ENCODE measurements around the gene TEKT5.
A peak's percentile ranks its signal among the peaks of the same experiment; 100 is the strongest.
"Not testable (repeated sequence)": the region's sequence is repeated elsewhere in the genome, so short reads cannot be mapped to it uniquely, and the experiment has no call there.

TEKT5 gene

DNA sequence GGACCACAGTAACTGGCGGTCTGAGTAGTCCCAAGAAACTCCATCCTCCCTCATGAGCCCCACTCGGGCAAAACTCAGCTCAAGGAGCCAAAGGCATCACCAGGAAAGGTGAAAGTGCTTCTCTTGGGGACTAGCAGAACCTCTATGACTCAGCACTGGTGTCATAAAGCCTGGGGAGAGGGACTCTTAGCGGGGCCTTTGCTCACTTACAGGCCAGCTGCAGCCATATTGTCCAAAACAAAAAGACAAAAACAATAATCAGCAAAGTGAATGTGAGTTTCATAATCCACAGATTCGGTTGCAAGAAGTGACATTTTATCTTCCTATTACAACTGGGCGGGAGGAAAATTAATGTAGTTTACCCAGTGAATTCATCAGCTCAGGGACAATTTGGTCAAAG is at the start of gene TEKT5:
TEKT5 (minus strand) TSS at position 101 of the 400 bp plus-strand sequence; CDS start at position 44, 57 bp downstream.
- no peak for DNase-seq (ENCODE audit: low read depth)

DNA sequence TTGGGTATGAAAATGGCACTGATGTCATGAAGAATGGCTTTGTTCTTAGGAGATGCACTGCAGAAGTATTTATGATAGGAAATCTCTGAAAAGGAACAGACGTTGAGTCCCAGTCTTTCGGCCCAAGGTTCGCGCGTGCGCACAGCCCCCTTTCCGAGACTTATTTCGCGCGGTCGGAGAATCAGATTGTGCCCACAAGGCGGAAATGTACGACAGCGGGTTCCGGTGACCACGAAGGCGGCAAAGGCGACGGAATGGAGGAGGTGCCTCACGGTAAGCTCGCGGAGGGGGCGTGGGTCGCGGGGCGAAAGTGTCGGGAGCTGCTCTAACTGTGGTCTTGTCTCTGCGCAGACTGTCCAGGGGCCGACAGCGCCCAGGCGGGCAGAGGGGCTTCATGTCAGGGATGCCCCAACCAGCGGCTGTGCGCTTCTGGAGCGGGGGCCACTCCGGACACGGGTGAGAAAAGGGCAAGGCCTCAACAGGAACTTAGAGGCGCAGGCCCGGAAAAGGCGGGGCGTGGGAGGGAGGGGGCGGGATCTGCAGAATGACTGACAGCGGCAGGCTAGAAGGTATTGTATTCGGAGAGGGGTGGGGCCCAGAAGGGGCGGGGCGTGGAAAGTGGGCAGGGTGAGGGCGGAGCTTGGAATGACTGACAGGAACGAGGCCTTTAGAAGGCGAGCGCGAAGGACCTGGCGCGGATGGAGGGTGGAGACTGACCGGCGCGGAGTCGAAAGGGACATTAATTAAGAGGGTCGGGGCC is 49.1 kb upstream of the TEKT5 start, which contains the start of gene NUBP1:
NUBP1 (plus strand) TSS at position 233 of the 760 bp plus-strand sequence; CDS start at position 255, 22 bp downstream.
- peak; percentile 94 for DNase-seq (ENCODE audit: low read depth)

DNA sequence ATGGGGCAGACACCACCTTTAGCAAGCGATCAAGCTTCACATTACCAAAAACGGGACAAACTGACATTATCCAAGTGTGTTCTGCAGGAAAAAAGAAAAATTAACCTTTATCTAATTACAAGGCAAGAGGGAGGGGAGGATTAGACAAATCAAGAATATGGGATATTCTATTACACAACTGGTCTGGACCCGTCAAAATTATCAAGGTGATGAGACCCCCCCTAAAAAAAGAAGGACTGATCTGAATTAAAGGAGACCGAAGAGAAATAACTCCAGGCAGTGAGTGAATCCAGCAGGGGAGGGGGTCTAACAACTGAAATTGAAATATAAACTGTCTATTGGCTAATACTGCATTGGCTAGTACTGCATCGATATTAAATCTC is 48.5 kb upstream of the TEKT5 start:
- no peak for DNase-seq (ENCODE audit: low read depth)

DNA sequence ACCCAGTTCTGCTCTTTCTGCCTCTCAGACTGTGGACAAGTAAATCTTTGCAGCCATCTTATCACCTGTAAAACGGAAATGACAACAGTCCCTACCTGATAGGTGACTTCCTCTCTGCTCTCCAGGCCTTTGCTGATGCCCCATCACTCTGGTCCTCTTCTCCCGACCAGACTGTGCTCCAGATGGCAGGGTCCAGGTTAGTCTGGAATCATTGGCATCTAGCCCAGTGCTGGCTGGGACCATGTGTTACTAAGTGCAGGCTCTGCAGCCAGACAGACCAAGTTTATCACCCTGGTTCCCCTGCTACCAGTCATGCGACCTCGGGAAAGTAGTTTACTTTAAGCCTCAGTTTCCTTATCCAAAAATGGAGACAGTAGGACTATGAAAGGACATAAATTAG is 47.1 kb upstream of the TEKT5 start:
- no peak for DNase-seq (ENCODE audit: low read depth)

DNA sequence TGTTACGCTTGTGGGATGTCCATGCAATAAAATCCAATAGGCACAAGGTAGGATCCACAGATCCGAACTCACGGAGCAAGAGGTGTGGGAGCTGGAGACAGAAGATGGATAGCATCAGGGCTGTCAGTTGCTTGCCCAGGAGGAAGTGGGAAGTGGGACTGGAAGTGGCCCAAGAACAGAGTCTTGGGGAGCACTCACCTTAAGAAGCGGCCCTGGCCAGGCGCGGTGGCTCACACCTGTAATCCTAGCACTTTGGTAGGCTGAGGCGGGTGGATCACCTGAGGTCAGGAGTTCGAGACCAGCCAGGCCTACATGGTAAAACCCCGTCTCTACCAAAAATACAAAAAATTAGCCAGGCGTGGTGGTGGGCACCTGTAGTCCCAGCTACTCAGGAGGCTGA is 46.5 kb upstream of the TEKT5 start:
- not testable (repeated sequence) for DNase-seq (ENCODE audit: low read depth)

DNA sequence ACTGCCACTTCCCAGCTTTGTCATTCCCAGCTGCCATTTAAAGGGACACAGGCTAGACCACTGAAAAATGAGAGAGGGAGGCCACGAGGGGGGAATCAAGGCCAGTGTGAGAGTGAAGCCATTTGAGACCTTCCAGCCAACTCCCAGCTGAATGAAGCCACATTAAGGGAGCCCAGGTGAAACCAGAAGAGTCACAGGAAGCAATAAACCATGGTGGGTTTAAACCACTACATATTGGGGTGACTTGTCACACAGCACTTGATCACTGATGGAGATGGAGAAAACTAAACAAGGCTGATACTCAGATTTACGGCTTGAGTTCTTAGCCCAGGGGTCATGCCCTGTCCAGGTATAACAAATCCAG is 46.1 kb upstream of the TEKT5 start:
- DNase-seq (ENCODE audit: low read depth), result no peak

DNA sequence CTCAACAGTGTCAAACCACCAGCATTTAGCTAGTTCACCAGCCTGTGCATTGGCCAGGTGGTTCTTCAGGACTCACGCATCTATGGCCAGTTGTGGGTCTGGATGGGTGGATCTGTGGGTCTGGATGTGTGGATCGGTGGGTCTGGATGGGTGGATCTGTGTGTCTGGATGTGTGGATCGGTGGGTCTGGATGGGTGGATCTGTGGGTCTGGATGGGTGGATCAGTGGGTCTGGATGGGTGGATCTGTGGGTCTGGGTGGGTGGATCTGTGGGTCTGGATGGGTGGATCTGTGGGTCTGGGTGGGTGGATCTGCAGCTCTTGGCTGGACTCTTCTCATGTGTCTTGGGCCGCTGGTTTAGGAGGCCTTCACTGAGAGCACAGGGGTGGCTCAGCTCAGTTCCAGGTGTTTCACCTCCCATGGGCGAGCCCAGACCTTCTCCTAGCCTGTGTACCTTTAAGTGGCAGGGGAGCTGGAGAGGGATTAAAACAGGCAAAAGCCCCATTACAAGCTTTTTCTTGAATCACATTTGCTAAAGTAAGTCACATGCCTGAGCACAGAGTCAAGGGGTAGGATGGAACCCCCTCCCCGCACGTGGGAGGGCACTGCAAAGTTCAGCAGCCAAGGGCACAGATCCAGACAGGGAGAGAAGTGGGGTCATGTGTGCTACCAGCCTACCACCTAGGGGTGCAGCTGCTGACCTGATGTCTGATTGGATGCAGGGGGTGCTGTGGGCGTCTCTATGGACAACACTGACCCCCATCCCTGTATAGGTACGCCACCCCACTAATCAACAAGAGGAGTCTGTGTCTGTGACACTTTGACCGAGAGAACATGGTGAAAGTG is 45.5 kb upstream of the TEKT5 start:
- no peak for DNase-seq (ENCODE audit: low read depth)

DNA sequence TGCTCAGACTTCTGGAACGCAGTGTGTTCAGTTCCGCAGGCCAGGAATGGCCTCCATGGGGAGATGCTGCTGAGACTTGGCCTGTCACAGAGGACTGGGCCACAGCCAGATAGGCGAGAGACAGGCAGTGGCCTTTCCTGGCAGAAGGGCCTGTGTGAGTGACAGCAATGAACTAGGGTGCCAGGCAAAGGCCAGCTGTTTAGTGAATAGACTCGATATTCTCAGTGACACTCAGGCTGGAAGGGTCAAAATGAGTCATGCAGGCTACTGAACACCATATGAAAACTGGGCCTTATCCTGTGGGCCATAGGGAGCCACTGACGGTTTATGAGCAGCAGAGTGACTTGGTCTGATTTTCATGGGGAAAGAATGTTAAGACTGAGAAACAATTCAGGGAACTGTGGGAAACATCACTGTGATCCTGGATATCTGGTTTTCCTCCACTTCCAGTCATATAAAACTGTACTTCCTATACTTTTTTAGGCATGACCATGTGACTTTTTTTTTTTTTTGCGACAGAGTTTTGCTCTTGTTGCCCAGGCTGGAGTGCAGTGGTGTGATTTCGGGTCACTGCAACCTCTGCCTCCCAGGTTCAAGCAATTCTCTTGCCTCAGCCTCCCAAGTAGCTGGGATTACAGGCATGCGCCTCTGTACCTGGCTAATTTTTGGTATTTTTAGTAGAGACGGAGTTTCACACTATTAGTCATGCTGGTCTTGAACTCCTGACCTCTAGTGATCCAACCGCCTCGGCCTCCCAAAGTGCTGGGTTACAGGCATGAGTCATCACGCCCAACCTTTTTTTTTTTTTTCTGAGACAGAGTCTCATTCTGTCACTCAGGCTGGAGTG is 43.7 kb upstream of the TEKT5 start:
- peak; percentile 88 for DNase-seq (ENCODE audit: low read depth)

DNA sequence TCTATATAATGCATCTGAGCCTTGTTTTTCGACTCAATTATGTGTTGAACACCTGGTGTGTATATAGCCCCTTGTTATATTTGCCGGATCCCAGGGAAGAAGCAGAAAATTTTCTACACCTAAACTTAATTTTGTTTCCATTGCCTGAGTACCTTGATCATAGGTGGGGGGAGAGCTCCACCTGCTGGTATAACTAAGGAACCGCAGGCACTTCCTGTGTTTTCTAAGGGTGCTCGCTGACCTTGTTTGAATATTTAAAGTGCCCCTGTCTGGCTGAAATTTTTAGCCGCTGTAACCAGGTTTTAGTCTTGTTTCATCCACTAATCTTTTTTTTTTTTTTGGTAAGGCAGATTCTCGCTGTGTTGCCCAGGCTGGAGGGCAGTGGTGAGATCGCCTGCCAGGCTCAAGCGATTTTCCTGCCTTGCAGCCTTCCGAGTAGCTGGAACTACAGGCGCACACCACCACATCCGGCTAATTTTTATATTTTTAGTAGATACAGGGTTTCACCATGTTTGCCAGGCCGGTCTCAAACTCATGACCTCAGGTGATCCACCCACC is 42.4 kb upstream of the TEKT5 start:
- peak; percentile 66 for DNase-seq (ENCODE audit: low read depth)

DNA sequence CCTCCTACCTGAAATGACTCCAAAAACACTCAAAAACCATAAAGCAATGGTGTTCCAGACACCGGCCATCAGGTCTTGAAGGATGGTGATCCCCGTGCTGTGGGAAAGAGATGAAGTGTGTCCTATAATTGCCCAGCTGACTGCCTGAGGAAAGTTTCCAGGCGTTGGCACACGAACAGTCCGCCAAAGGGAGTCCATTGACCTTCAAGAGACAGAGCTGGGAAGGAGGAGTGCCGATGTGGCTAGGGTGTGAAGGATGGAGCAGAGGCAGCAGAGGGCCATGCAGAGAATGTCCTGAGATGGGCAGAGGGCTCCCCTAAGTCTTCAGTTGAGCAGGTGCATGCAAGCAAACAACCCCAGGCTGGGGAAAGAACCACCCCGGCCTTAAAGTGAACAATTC is 37.1 kb upstream of the TEKT5 start:
- no peak for DNase-seq (ENCODE audit: low read depth)

DNA sequence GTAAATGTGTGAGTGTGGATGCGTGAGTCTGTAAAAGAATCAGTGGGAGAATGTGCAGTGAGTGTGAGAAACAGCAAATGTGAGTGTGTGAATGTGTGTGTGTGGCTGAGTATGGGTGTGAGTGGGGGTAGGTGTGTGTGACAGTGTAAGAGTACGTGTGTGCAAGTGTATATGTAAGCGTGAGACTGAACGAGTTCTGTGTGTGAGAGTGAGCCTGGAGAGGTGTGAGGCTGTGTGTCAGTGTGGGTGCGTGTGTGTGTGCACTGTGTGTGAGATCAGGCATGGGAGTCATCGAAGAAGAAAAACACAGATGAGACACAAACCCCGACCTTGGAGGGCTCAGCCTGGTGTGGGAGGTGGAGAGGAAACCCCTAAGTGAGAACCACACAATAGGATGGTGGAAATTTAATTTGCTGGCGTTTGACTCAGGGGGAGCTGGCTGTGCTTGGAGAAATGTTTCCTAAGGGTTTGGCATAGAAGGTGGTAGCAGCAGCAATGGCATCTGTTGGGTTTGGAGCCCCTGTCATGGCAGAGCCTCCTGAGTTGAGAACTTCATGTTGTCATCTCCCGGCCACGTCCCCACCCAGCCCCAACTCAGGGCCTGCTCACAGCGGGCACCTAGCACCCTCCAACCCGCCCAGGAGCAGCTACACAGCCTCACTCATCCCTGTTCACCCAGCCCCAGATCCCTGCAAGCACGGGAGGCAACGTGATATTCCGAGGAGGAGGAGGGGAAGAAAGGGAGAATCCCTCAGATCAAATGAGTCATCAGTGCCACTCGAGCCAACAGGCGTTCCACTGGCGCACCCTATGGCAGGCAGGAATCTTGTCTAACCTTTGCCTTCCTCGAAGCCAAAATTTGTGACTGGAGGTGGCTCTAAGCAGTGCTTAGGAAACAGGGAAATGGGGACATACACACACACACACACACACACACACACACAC is 34.6 kb upstream of the TEKT5 start:
- DNase-seq (ENCODE audit: low read depth), result peak; percentile 42

DNA sequence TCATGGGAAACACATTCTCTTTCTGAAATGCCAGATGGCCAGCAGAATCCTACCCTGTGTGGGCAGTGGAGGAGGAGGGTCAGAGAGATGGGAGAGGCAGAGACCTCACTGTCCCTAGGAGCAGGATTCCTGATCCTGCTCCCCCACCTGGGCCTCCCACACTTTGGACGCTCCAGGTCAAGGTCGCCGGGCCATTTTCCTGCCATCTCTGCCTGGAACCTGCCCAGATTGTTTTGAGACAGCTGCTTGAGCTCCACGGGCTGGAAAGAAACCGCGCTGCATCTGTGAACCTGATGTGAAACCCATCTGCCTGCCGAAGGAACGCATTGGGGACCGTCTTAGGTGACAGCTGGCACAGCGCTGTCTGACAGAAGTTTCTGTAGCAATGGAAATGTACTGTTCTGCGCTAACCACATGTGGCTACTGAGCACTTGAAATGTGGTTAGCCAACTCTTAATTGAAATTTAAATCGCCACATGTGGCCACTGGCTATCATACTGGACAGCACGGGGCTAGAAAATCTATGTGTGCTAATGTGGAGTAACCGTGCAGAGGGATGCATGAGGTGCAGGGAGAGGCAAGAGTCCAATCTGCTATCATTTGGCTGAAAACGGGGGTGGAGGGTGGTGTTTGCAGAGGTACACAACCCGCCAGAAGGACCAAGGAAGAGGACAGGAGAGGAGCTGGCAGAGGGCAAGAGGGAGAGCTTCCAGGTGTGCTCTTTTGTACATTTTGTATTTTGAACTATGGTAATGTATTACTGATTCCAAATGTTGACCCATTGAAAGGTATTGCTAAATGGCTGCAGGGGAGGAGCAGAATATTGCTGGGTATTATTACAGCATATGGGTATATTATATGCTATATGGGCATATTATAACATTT is 33.5 kb upstream of the TEKT5 start:
- no peak for DNase-seq (ENCODE audit: low read depth)

DNA sequence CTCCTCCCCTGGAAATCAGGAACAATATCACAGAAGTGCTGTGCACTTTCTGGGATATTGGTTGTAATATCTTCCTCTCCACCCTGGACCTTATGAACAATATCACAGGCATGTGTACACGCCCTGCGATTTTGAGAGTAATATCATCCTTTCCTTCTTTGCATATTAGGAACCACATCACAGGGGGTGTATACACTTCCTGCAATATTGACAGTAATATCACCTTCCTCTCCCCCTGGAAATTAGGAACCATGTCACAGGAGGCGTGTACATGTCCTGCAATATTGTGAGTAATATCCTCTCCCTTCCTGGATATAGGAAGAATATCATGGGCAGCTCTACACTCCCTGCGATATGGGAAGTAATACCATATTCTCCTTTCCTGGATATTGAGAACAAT is 14.2 kb upstream of the TEKT5 start:
- DNase-seq (ENCODE audit: low read depth), result no peak

DNA sequence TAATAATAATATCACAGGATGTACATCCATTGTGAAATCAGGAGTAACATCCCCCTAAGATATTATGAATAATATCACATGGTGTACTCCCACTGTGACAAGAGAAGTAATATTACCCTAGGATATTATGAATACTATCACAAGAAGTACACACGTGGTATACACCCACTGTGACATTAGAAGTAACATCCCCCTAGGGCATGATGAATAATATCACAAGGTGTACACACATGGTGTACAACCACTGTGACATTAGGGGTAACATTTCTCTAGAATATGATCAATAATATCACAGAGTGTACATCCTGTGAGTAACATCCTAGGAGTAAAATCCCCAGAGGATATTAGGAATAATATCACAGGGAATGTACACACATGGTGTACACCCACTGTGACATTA is 5.0 kb upstream of the TEKT5 start:
- no peak for DNase-seq (ENCODE audit: low read depth)

DNA sequence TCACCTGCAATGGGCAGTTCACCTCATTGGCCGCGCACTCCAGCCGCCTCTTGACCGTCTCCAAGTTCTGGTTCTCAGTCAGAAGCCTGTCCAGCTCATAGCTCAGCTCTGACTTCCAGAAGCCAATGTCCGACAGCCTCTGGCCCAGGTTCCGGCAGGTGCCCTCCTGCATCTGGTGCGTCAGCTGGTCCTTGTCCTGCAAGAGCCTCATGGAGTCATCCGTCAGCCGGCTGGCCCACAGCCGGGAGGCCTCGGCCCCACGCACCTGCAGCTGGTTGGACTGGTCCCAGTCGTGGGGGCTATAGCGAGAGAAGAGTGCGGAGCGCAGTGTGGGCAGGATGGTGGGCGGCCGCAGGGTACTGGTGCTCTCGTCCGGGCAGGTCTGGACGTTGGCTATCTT is 424 bp downstream of the TEKT5 start:
- DNase-seq (ENCODE audit: low read depth), result no peak

DNA sequence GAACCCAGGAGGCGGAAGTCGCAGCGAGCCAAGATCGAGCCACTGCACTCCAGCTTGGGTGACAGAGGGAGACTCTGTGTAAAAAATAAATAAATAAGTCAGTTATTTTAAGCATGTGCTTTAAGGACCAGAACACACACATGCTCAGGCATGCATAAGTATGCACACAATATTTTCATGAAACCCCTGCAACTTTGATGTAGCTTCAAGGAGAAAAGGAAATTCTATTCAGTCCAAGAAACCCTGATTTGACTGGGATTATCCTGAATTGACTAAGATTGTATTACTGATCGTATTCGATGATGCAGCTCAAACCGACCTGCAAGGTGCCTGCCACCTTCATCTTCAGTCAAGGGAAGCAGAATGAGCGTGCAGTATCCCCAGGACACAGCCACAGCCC is 841 bp downstream of the TEKT5 start:
- no peak for DNase-seq (ENCODE audit: low read depth)

DNA sequence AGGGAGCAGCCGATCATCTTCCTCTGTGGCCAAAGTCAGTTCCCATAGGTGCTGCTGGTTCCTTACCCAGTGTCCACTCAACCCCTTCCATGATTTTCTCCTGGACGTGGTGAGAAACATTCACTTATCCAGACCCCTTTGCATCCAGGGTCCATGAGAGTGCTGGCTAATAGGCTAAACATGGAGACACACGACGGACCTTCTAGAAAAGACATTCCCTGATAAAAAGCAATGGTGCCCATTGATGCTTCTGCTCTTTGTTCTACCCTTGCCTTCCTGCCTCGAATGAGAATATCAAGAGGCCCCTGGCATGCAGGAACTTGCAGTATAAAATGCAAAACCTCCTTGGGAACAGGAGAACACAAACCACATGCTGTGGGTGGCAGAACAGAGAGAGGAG is 2.3 kb downstream of the TEKT5 start:
- DNase-seq (ENCODE audit: low read depth), result no peak

DNA sequence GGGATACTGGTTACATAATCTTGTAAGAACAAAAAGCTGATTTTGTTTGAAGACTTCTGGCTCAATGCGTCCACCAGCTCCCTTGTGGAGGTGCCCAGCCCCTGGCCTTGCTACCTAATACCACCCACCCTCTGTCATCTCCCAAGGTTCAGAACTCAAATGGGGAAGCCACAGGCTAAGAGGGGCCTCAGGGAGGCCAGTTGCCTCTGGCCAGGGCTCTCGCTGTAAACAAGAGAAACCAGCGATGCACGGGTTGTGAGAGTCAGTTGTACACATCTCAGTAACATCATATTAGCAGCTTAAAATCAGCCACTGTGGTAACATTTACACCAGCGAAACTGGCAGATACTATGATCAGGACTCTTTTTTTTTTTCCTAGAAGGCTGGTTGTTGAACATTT is 6.0 kb downstream of the TEKT5 start:
- DNase-seq (ENCODE audit: low read depth), result no peak

DNA sequence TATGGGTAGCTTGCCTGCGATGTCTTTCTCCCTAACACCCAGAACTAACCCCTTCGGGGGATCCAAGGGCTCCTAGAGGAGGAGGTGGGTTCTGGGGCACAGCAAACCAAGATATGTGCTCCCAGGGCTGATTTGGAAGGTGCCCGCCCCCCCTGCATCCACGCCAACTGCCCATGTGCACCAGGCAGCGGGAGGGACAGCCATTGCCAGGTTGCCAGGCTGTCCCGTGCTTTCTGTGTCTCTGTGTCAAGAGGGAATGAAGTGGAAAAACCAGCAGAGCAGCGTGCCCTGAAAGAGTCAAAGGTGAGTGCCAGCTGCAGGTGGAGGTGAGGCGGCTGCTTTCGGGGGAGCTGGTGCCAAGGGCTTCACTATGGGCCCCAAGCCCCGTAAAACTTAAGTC is 6.4 kb downstream of the TEKT5 start:
- no peak for DNase-seq (ENCODE audit: low read depth)

DNA sequence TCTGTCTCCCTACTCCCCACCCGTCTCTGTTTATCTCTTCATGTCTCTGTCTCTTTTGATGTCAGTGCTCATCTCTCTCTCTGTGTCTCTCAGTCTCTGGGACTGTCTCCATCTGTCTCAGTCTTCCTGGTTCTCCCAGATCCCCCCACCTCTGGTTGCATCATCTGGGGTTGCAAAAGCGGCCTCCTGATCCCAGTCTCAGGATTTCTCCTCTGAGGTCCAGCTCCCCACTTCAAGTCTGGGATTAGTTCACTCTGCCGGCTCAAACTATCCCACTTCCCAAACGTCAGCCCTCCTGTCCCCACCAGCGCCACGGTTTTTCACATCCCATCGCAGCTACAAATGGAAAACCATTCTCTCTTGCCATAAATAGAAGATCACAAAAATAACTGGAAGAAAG is 9.0 kb downstream of the TEKT5 start:
- no peak for DNase-seq (ENCODE audit: low read depth)

Measured in ELR (cell line).